Right lung (tissue), 5 donors: Measurements from ENCODE around the gene ZMYM2. TPM values are rescaled to one million over a fixed set of nuclear protein-coding genes. Genes with fewer than 3 reads are reported as not detected.

Experiments used
- DNase-seq, 2 donors: peaks; one replicate each; pipeline ENCODE4 v3.0.0-alpha.2; 2013
- polyA plus RNA-seq, 5 donors: library from polyadenylated mRNA; unstranded; fragments of 120-200 nt; gene quantifications; one replicate each; pipeline versions ENCODE4 v1.2.1 to v1.2.3, GENCODE V29; 2013; ENCODE audit warnings: inconsistent platforms in 1 of 5, low replicate concordance in 1 of 5; ENCODE audit not compliant: insufficient read length in 5 of 5, insufficient read depth in 1 of 5

Gene ZMYM2
- polyA plus RNA-seq, 5 donors, result 88.9 to 161 (median 121) TPM

- DNase-seq, result no peak
These were observed 143.2 kb downstream of the ZMYM2 start for GRCh38 chr13:20101467-20102316.

- DNase-seq, result no peak
These were observed 144.1 kb downstream of the ZMYM2 start for GRCh38 chr13:20102525-20103180.

- DNase-seq, result no peak
These were observed 146.7 kb downstream of the ZMYM2 start for GRCh38 chr13:20105161-20105689.

- DNase-seq, result no peak
These were observed 148.2 kb downstream of the ZMYM2 start for GRCh38 chr13:20106742-20107141.

- DNase-seq, result no peak
These were observed 150.5 kb downstream of the ZMYM2 start for GRCh38 chr13:20109037-20109436.

GRCh38 chr13:20114066-20114610, 155.6 kb downstream of the ZMYM2 start:
- no peak for DNase-seq

GRCh38 chr13:20116213-20116612, 157.7 kb downstream of the ZMYM2 start:
- DNase-seq, result no peak

- peak in 1 of 2 donors; percentile 47 for DNase-seq
These were observed 160.0 kb downstream of the ZMYM2 start for GRCh38 chr13:20118268-20119140.

- DNase-seq, result no peak
These were observed 161.4 kb downstream of the ZMYM2 start for GRCh38 chr13:20119960-20120359.

GRCh38 chr13:20121159-20121525, 162.6 kb downstream of the ZMYM2 start:
- no peak for DNase-seq

GRCh38 chr13:20124303-20124702, 165.8 kb downstream of the ZMYM2 start:
- no peak for DNase-seq

GRCh38 chr13:20125129-20125782, 166.7 kb downstream of the ZMYM2 start:
- no peak for DNase-seq

- DNase-seq, result no peak
These were observed 167.2 kb downstream of the ZMYM2 start for GRCh38 chr13:20125783-20126165.

GRCh38 chr13:20126541-20127261, 168.2 kb downstream of the ZMYM2 start:
- no peak for DNase-seq

- no peak for DNase-seq
These were observed 168.7 kb downstream of the ZMYM2 start for GRCh38 chr13:20127262-20127561.

GRCh38 chr13:20127562-20128458, 169.3 kb downstream of the ZMYM2 start:
- peak; percentile 59 to 60 for DNase-seq

GRCh38 chr13:20128459-20128931, 170.0 kb downstream of the ZMYM2 start:
- no peak for DNase-seq

GRCh38 chr13:20129076-20129475, 170.5 kb downstream of the ZMYM2 start:
- no peak for DNase-seq

GRCh38 chr13:20130012-20130411, 171.5 kb downstream of the ZMYM2 start:
- no peak for DNase-seq
